GM21723 (cell line): ENCODE results near the gene FITM1.

Experiments used
- ATAC-seq: cut with Tn5 transposase; IDR thresholded peaks from one replicate; pipeline ENCODE4 v1.9.1; 2021; ENCODE audit warnings: mild to moderate bottlenecking, moderate library complexity; ENCODE audit not compliant: unreplicated experiment

Gene FITM1

GRCh38 chr14:24138396-24139271 is 8.2 kb downstream of the FITM1 start:
- ATAC-seq = no peak

GRCh38 chr14:24139272-24139934 is 8.9 kb downstream of the FITM1 start:
- ATAC-seq = no peak

GRCh38 chr14:24141097-24141880 is 10.8 kb downstream of the FITM1 start, which contains the start of gene EMC9:
Gene EMC9, minus strand, starts transcription at chr14:24141591. Its CDS starts 287 bp downstream, at chr14:24141304.
- ATAC-seq = peak; percentile 85

GRCh38 chr14:24143511-24143910 is 13.1 kb downstream of the FITM1 start:
- ATAC-seq = no peak

GRCh38 chr14:24144451-24144850 is 14.0 kb downstream of the FITM1 start:
- ATAC-seq = no peak

- no peak for ATAC-seq
Measured at GRCh38 chr14:24145219-24145618, 14.8 kb downstream of the FITM1 start.

GRCh38 chr14:24145690-24146452 is 15.4 kb downstream of the FITM1 start:
- no peak for ATAC-seq

GRCh38 chr14:24146453-24146977 is 16.1 kb downstream of the FITM1 start, which contains the start of gene PSME2:
Gene PSME2, minus strand, starts transcription at chr14:24146610. Its CDS starts 29 bp downstream, at chr14:24146581.
- peak; percentile 64 for ATAC-seq

GRCh38 chr14:24146978-24147760 is 16.7 kb downstream of the FITM1 start, which contains the start of gene RNF31:
Gene RNF31, plus strand, starts transcription at chr14:24147498. Its CDS starts 201 bp downstream, at chr14:24147699.
- peak; percentile 87 for ATAC-seq

GRCh38 chr14:24147761-24148428 is 17.4 kb downstream of the FITM1 start:
- ATAC-seq = no peak

- no peak for ATAC-seq
Measured at GRCh38 chr14:24149302-24149969, 19.0 kb downstream of the FITM1 start.

- no peak for ATAC-seq
Measured at GRCh38 chr14:24150061-24150460, 19.6 kb downstream of the FITM1 start.

GRCh38 chr14:24150567-24150966 is 20.1 kb downstream of the FITM1 start:
- ATAC-seq = no peak

- no peak for ATAC-seq
Measured at GRCh38 chr14:24150993-24151392, 20.5 kb downstream of the FITM1 start.

GRCh38 chr14:24151404-24152080 is 21.1 kb downstream of the FITM1 start:
- no peak for ATAC-seq

- ATAC-seq = no peak
Measured at GRCh38 chr14:24155100-24155499, 24.6 kb downstream of the FITM1 start.

GRCh38 chr14:24156840-24157239 is 26.4 kb downstream of the FITM1 start:
- ATAC-seq = no peak

- ATAC-seq = no peak
Measured at GRCh38 chr14:24157331-24157730, 26.9 kb downstream of the FITM1 start.
